Upper lobe of left lung (tissue), 6 donors: ENCODE results near the gene HAPLN1. TPM values are rescaled to one million over a fixed set of nuclear protein-coding genes. Genes with fewer than 3 reads are reported as not detected.

Source experiments
- ATAC-seq, 2 donors: fragments of 200-7000 bp; cut with Tn5 transposase; one replicate each; pipeline ENCODE4 v1.9.1; 2022; ENCODE audit warnings: mild to moderate bottlenecking in 2 of 2, moderate library complexity in 2 of 2; ENCODE audit not compliant: low FRiP score in 2 of 2
- DNase-seq, 2 donors: peaks; one replicate each; pipeline ENCODE4 v3.0.0-alpha.2; 2019 to 2020
- H3K27ac ChIP-seq, 4 donors: fragments of 200-600 bp; sonication (generic); one replicate each; pipeline ENCODE4 v1.5.1; 2016 to 2019
- H3K27me3 ChIP-seq, 4 donors: fragments of 200-600 bp; sonication (generic); one replicate each; pipeline ENCODE4 v1.5.1; 2017 to 2019
- H3K36me3 ChIP-seq, 4 donors: fragments of 200-600 bp; sonication (generic); one replicate each; pipeline ENCODE4 v1.5.1; 2016 to 2019
- H3K4me1 ChIP-seq, 4 donors: fragments of 200-600 bp; sonication (generic); one replicate each; pipeline ENCODE4 v1.5.1; 2018 to 2019
- H3K4me3 ChIP-seq, 4 donors: fragments of 200-600 bp; sonication (generic); one replicate each; pipeline ENCODE4 v1.5.1; 2017 to 2019; ENCODE audit warnings: mild to moderate bottlenecking in 2 of 4, moderate library complexity in 1 of 4
- H3K9me3 ChIP-seq, 4 donors: fragments of 200-600 bp; sonication (generic); one replicate each; pipeline ENCODE4 v1.5.1; 2018 to 2019
- CTCF ChIP-seq, 6 experiments: fragments of 450-650 bp in 4 of 6; fragments of 200-600 bp in 2 of 6; sonication (generic) in 2 of 6; IDR thresholded peaks; one replicate each; pipeline ENCODE4 v1.5.1; 2016 to 2019; ENCODE audit warnings: antibody characterized with exemption in 6 of 6
- EP300 ChIP-seq, 4 donors: sonication (generic); formaldehyde crosslinking; IDR thresholded peaks; one replicate each; pipeline ENCODE4 v1.5.1; 2017; ENCODE audit warnings: antibody characterized with exemption in 4 of 4, control low read depth in 2 of 4
- POLR2A ChIP-seq, 4 donors: fragments of 450-650 bp; IDR thresholded peaks; one replicate each; pipeline ENCODE4 v1.5.1; 2016 to 2017; ENCODE audit warnings: antibody characterized with exemption in 4 of 4, mild to moderate bottlenecking in 2 of 4
- POLR2AphosphoS5 ChIP-seq, 2 donors: sonication (generic); formaldehyde crosslinking; IDR thresholded peaks; one replicate each; pipeline ENCODE4 v1.5.1; 2017; ENCODE audit warnings: antibody characterized with exemption in 2 of 2
- WGBS, 2 donors: methylation state at CpG; one replicate each; pipeline ENCODE4 v1.1.5; 2017 to 2018; 5-methylcytosine and 5-hydroxymethylcytosine counted together
- total RNA-seq, 6 donors: library from RNA; depleted of rRNA in 4 of 6; stranded (reverse); fragments of >200 nt in 4 of 6; gene quantifications; one replicate each; pipeline versions ENCODE4 v1.1.0 to v1.2.1, GENCODE V29; 2016 to 2021
- donor health status: DM: no; HTN: no; CAD: no; lungs with moderate emphysema.
- donor health status: DM: no; HTN: yes; CAD: no; lungs with severe emphysema.

Gene HAPLN1
- under 1 TPM in 2 of 6 donors, not detected in 4; 0.30 to 0.46 TPM for total RNA-seq

DNA sequence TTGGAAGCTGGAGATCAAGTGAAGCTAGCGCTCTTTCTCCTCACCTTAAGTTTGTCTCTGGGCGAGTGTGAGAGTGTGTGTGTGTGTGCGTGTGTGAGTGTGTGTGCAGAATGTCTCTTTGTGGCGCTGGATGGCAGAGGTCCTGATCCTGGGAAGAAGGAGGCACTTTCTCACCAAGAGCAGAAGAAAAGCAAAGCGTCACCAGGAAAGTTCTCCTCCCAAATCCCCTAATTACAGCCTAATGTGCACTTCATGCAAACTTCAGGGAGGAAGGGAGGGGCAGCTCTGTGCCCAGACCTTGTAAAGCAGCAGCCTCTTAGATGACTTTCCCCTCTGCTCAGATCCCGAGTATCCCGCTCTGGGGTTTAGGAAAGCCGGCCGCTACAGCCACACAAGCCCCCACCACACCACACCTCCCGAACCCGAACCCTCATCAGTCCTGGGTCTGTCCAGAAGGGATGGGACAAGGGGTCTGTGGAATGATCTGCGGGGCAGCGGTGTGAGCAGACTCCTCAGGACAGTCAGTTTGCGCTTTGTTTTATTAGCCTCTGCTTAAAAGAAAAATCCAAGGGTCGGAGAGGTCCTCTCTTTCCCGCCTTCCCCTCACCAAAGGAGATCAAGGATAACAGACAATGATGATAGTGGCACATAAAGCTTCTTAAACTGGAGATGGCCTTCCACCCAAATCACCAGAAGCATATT lies at the start of gene HAPLN1:
TSS of gene HAPLN1 (minus strand) at position 20 of the 702 bp plus-strand sequence. CDS start 47,332 bp downstream, outside the sequence.
- TF ChIP-seq EP300 (IDR thresholded peaks at IDR 0.05) (no peak), POLR2A (IDR thresholded peaks at IDR 0.05) (no peak), POLR2AphosphoS5 (IDR thresholded peaks at IDR 0.05) (no peak), CTCF (IDR thresholded peaks at IDR 0.05) (no peak)
- WGBS, 2 donors: 44 to 49% methylated on average over 16 of the region's 16 CpGs
- ATAC-seq (no peak), DNase-seq (no peak)
- no peaks in the 10 kb centered on the region for H3K9me3 ChIP-seq
- peaks cover 0 to 4% (median 0%) of the 10 kb centered on the region in 4 donors for H3K27me3 ChIP-seq
- H3K4me3 ChIP-seq: peak within 1 kb of the TSS in 3 of 4 donors; percentile 43 to 60 (median 51)
- H3K4me1 ChIP-seq: peaks cover 8 to 19% (median 9%) of the 10 kb centered on the region in 4 donors
- peak within 1 kb of the TSS in 1 of 4 donors; percentile 10 for H3K27ac ChIP-seq
- no peaks in the 10 kb centered on the region for H3K36me3 ChIP-seq

DNA sequence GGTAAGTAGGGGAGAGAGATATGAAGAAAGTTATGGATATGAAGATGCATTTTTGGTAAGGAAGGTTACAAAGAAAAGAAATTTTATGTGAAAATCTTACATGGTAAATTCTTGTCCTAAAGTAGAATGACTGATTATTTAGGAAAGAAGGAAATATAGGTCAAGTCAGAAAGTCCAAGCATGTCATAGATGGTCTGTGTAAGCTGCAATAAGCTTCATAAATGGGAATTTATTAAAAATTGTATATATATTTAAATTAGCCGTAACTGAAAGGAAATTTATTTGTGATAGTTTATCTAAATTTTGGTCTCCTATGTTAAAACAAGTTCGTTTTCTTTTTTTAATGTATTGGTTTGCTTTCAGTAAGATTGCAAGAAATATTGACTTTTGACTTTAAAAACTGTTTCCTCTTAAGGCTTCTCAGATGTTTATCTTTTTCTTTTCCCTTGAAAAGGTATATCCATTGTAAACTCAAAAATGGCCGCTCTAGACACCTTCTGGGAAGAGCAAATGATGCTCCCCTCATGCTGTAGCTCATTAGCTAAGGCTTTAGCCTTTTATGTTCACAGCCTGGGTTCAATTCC lies 46.8 kb upstream of the HAPLN1 start:
- H3K36me3 ChIP-seq: no peaks in the 10 kb centered on the region
- no peak overlapping the region for H3K4me3 ChIP-seq
- H3K27ac ChIP-seq: no peak overlapping the region
- peaks cover 0 to 12% (median 2%) of the 10 kb centered on the region in 4 donors for H3K9me3 ChIP-seq
- 57 to 67% methylated on average over 3 of the region's 3 CpGs for WGBS, 2 donors
- no peaks in the 10 kb centered on the region for H3K27me3 ChIP-seq
- TF ChIP-seq CTCF (IDR thresholded peaks at IDR 0.05) (no peak), POLR2A (IDR thresholded peaks at IDR 0.05) (no peak), POLR2AphosphoS5 (IDR thresholded peaks at IDR 0.05) (no peak), EP300 (IDR thresholded peaks at IDR 0.05) (no peak)
- DNase-seq (no peak), ATAC-seq (no peak)
- no peaks in the 10 kb centered on the region for H3K4me1 ChIP-seq

GRCh38 chr5:83764101-83764500 lies 43.4 kb upstream of the HAPLN1 start:
- WGBS, 2 donors: 93 to 100% methylated on average over 1 of the region's 1 CpG
- no peak for TF ChIP-seq EP300 (IDR thresholded peaks at IDR 0.05)
- no peak for TF ChIP-seq POLR2A (IDR thresholded peaks at IDR 0.05)
- no peak for TF ChIP-seq CTCF (IDR thresholded peaks at IDR 0.05)
- no peak for TF ChIP-seq POLR2AphosphoS5 (IDR thresholded peaks at IDR 0.05)
- peaks cover 0 to 12% (median 2%) of the 10 kb centered on the region in 4 donors for H3K9me3 ChIP-seq
- no peaks in the 10 kb centered on the region for H3K4me1 ChIP-seq
- ATAC-seq (no peak), DNase-seq (no peak)
- H3K27ac ChIP-seq: no peak overlapping the region
- H3K4me3 ChIP-seq: no peak overlapping the region
- no peaks in the 10 kb centered on the region for H3K36me3 ChIP-seq
- H3K27me3 ChIP-seq: no peaks in the 10 kb centered on the region

DNA sequence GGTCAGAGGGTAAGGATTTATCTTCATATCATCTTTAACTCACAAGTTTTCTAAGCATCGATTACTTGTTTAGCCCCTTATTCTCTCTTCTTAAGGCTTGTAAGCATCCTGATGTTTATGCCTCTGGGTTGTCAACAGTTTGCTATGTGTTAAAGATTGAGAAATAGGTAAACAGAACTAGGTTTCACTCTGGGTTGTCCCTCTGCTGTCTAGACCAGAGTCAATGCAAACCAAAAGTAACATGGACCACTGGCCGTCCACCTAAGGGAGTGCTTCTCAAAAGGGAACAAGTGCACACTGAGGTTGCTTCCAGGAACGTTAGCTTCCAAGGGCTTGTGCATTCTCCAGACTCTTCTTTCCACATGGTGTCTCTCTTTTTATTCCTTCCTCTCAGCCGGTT lies 39.9 kb upstream of the HAPLN1 start:
- H3K27me3 ChIP-seq: no peaks in the 10 kb centered on the region
- H3K4me1 ChIP-seq: no peaks in the 10 kb centered on the region
- 83 to 88% methylated on average over 4 of the region's 4 CpGs for WGBS, 2 donors
- no peak for TF ChIP-seq POLR2AphosphoS5 (IDR thresholded peaks at IDR 0.05)
- no peak for TF ChIP-seq POLR2A (IDR thresholded peaks at IDR 0.05)
- TF ChIP-seq CTCF (IDR thresholded peaks at IDR 0.05): no peak
- no peak for TF ChIP-seq EP300 (IDR thresholded peaks at IDR 0.05)
- no peak for ATAC-seq
- H3K9me3 ChIP-seq: no peaks in the 10 kb centered on the region
- no peak overlapping the region for H3K27ac ChIP-seq
- no peak overlapping the region for H3K4me3 ChIP-seq
- H3K36me3 ChIP-seq: no peaks in the 10 kb centered on the region
- no peak for DNase-seq
